Mucosa of descending colon (tissue), 3 donors: ENCODE results near the gene KCTD17. TPM values are rescaled to one million over a fixed set of nuclear protein-coding genes. Genes with fewer than 3 reads are reported as not detected.
A peak's percentile ranks its signal among the peaks of the same experiment; 100 is the strongest.

Experiments
- ATAC-seq: fragments of 200-7000 bp; cut with Tn5 transposase; one replicate; pipeline ENCODE4 v1.9.1; 2020; ENCODE audit warnings: mild to moderate bottlenecking, moderate library complexity
- DNase-seq, 3 donors: peaks; one replicate each; pipeline ENCODE4 v3.0.0-alpha.2; 2020
- H3K36me3 ChIP-seq: fragments of 200-600 bp; one replicate; pipeline ENCODE4 v1.8.0; 2021; ENCODE audit warnings: low read depth, mild to moderate bottlenecking
- H3K4me1 ChIP-seq: fragments of 200-600 bp; one replicate; pipeline ENCODE4 v1.8.0; 2021; ENCODE audit warnings: low read depth, mild to moderate bottlenecking
- H3K4me3 ChIP-seq: fragments of 200-600 bp; one replicate; pipeline ENCODE4 v1.8.0; 2021; ENCODE audit warnings: mild to moderate bottlenecking
- H3K9me3 ChIP-seq: fragments of 200-600 bp; one replicate; pipeline ENCODE4 v1.8.0; 2021; ENCODE audit warnings: mild to moderate bottlenecking
- CTCF ChIP-seq: fragments of 200-600 bp; IDR thresholded peaks from one replicate; pipeline ENCODE4 v1.8.0; 2022; ENCODE audit warnings: antibody characterized with exemption, mild to moderate bottlenecking
- intact Hi-C, 2 donors: fragments of 100-400 bp; cut with DNase I in 1 of 2; cut with micrococcal nuclease in 1 of 2; formaldehyde crosslinking; loops; one replicate each; pipeline versions ENCODE4 v1.11.0 to v1.11.1; 2022; cut with DNase I, micrococcal nuclease
- total RNA-seq, 3 donors: library from RNA; stranded (reverse); fragmentation: NEBNext Ultra II Directional in 2 of 3; extraction: Animal tissue kit (Norgen Biotek cat#: 25700) in 2 of 3; gene quantifications; one replicate each; pipeline versions ENCODE4 v1.2.1 to v1.2.4, GENCODE V29; 2021 to 2023
- donor health status: DM: no; HTN: no; CAD: no; lungs with moderate emphysema.
- donor health status: DM: no; HTN: no; CAD: no.
- donor health status: DM: no; HTN: yes; CAD: no.

Gene KCTD17
- total RNA-seq, 3 donors from 2014 or later: 24.9 to 40.1 (median 31.3) TPM

DNA sequence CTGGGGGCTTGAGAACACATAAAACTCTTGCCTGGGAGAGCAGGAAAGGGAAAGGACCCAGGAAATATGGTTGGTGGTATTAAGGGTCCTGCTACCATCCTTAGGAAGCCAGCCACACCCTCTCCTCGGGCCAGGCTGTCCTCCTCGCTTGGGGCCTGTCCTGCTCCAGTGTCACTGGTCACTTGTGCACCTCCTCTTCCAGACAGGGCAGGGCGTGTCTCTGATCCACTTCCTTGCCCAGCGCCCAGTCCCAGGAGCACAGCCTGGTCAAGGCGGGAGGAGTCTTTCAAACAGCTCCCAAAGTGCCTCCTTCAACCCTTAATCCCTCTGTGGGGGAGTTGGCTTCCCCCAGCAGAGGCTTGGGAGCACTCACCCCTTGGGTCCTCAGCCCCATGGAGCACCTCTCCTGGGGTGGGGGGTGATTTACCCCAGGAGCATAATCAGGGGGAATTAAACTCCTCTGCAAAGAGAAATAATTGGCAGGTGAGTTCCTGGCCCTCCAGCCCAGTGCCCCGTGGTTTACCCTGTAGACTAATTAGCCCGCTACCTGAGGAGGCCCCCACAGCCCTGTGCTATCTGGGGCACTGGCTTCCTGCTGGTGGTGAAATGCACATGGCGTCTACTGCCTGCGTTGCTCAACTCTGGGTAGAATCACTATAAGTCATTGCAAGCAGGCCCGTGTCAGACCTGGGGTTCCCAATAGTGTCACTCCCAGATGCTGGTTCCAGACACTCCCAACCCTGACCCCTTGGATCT is 49.9 kb downstream of the KCTD17 start:
- DNase-seq (peak; percentile 42 to 73 (median 63)), ATAC-seq (peak; percentile 87)
- Histone ChIP-seq H3K9me3 (no peaks in the 10 kb centered on the region), H3K4me3 (no peak overlapping the region), H3K36me3 (no peaks in the 10 kb centered on the region), H3K4me1 (peaks cover 13% of the 10 kb centered on the region)
- TF ChIP-seq CTCF: no peak
- intact Hi-C loops: no loop called here

- no peak for TF ChIP-seq CTCF
- H3K4me3 ChIP-seq: no peak overlapping the region
Observed at GRCh38 chr22:37103151-37103550, 51.6 kb downstream of the KCTD17 start.

DNA sequence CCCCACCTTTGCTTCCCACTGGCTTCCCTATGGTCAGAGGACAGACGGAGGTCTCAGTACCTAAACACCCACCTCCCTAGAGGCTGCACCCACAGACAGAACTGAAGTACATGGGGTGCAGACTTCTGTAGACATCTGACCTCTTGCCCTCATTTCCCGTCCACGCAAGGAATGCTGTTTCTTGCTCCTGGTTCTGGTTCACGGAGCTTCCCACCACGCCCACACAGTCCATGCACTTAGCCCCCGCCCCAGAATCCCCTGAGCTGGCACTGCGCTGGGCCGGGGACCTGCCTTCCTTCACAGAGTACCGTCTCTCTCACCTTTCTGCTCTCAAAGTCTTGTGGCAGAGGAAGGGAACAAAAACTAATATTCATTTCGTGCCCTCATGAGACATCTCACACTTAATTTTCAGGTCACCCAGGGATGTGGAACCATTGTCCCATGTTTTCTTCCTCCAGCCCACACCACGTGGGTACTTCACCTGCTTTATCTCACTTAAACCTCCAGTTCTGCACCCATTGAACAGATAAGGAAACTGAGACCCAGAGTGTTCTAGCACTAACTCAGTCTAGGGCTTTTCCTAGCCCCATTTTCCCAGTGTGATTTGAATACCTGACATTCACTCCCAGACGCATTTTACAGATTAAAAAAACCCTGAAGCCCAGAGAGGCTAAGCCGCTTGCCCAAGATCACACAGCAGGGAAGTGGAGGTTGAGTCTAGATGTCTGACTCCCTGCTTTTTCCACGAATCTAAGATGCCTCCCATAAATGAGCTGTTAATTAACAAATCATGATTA is 52.3 kb downstream of the KCTD17 start:
- H3K4me3 ChIP-seq: no peak overlapping the region
- DNase-seq: no peak
- H3K9me3 ChIP-seq: no peaks in the 10 kb centered on the region
- intact Hi-C loops: no loop called here
- no peaks in the 10 kb centered on the region for H3K36me3 ChIP-seq
- H3K4me1 ChIP-seq: peaks cover 13% of the 10 kb centered on the region
- ATAC-seq: no peak
- no peak for TF ChIP-seq CTCF

More at GRCh38 chr22:37103151-37103550, 51.6 kb downstream of the KCTD17 start:
- DNase-seq: no peak
- H3K9me3 ChIP-seq: no peaks in the 10 kb centered on the region
- peaks cover 13% of the 10 kb centered on the region for H3K4me1 ChIP-seq
- ATAC-seq: no peak
- no peaks in the 10 kb centered on the region for H3K36me3 ChIP-seq
- intact Hi-C loops: no loop called here

GRCh38 chr22:37105154-37105553 is 53.6 kb downstream of the KCTD17 start:
- intact Hi-C loops: no loop called here
- ATAC-seq (no peak), DNase-seq (peak in 1 of 3 donors; percentile 15)
- no peak for TF ChIP-seq CTCF
- Histone ChIP-seq H3K9me3 (no peaks in the 10 kb centered on the region), H3K4me3 (no peak overlapping the region), H3K36me3 (no peaks in the 10 kb centered on the region), H3K4me1 (peaks cover 12% of the 10 kb centered on the region)

GRCh38 chr22:37105990-37106389 is 54.4 kb downstream of the KCTD17 start:
- no peak overlapping the region for H3K4me3 ChIP-seq
- H3K36me3 ChIP-seq: no peaks in the 10 kb centered on the region
- no peaks in the 10 kb centered on the region for H3K9me3 ChIP-seq
- DNase-seq (no peak), ATAC-seq (no peak)
- H3K4me1 ChIP-seq: peaks cover 8% of the 10 kb centered on the region
- TF ChIP-seq CTCF: no peak
- intact Hi-C loops: no loop called here
